Measurements from ENCODE around the gene ATP2B2. TPM values are rescaled to one million over a fixed set of nuclear protein-coding genes. Genes with fewer than 3 reads are reported as not detected.

ATP2B2 gene
- total and polyA plus RNA-seq, 9 of the 15 experiments (the other 6 are each of a cell fraction or from before 2014, with no cell fraction given), result 0.06 TPM; not detected in 8

- TF ChIP-seq ZNF41 (CRISPR knock-in tag; conservative IDR thresholded peaks at IDR 0.05) (peak; percentile 59; the same call in 1 of the 2 replicates), SRSF1 (IDR thresholded peaks at IDR 0.05; ENCODE audit: low read depth, low read length) (no peak), HEY1 (CRISPR knock-in tag; IDR thresholded peaks at IDR 0.05; ENCODE audit: borderline replicate concordance) (no peak), CREBBP (IDR thresholded peaks at IDR 0.05; ENCODE audit: low read depth, low read length) (no peak), THAP12 (CRISPR knock-in tag; IDR thresholded peaks at IDR 0.05) (no peak), RBM17 (IDR thresholded peaks at IDR 0.05; ENCODE audit: borderline replicate concordance, low read depth, low read length) (no peak), ATF4 (CRISPR knock-in tag; IDR thresholded peaks at IDR 0.05) (no peak), USF2 (CRISPR knock-in tag; IDR thresholded peaks at IDR 0.05) (peak; percentile 72), ZNF431 (CRISPR knock-in tag; IDR thresholded peaks at IDR 0.05) (peak; percentile 88), BMI1 (IDR thresholded peaks at IDR 0.05; ENCODE audit: low read length) (no peak), HSF4 (CRISPR knock-in tag; IDR thresholded peaks at IDR 0.05; ENCODE audit: borderline replicate concordance) (no peak), ZNF263 (CRISPR knock-in tag; IDR thresholded peaks at IDR 0.05; ENCODE audit: borderline replicate concordance) (peak; percentile 89), SNRNP70 (optimal IDR thresholded peaks at IDR 0.05; ENCODE audit: low read depth, low read length) (no peak), ZNF518B (CRISPR knock-in tag; IDR thresholded peaks at IDR 0.05) (no peak), ARID2 (IDR thresholded peaks at IDR 0.05) (no peak), ZNF740 (CRISPR knock-in tag; IDR thresholded peaks at IDR 0.05) (peak; percentile 41; the same call in 1 of the 2 replicates), ZNF740 (tag; IDR thresholded peaks at IDR 0.05) (no peak), NFRKB (IDR thresholded peaks at IDR 0.05; ENCODE audit: low read depth) (no peak)
Observed at GRCh38 chr3:10459954-10460754, 45.2 kb downstream of the ATP2B2 start (continued).
